SIG-M5 (cell line): ENCODE measurements around the gene TRAF7.

Experiments
- DNase-seq: peaks from one replicate; lab custom pipeline; 2025; lab: John Stamatoyannopoulos, UW

TRAF7 gene

GRCh38 chr16:2223221-2223941 lies 67.8 kb downstream of the TRAF7 start, which contains the start of gene E4F1:
Gene E4F1, plus strand, starts transcription at chr16:2223591. Its CDS starts 23 bp downstream, at chr16:2223614.
- peak; percentile 95 for DNase-seq

GRCh38 chr16:2223942-2224486 lies 68.4 kb downstream of the TRAF7 start:
- DNase-seq, result no peak

- no peak for DNase-seq
These were observed 70.7 kb downstream of the TRAF7 start for GRCh38 chr16:2226245-2226793.

GRCh38 chr16:2226918-2227317 lies 71.3 kb downstream of the TRAF7 start:
- DNase-seq, result no peak
